ENCODE data around the gene CENPX.
A peak's percentile ranks its signal among the peaks of the same experiment; 100 is the strongest.

CENPX gene

DNA sequence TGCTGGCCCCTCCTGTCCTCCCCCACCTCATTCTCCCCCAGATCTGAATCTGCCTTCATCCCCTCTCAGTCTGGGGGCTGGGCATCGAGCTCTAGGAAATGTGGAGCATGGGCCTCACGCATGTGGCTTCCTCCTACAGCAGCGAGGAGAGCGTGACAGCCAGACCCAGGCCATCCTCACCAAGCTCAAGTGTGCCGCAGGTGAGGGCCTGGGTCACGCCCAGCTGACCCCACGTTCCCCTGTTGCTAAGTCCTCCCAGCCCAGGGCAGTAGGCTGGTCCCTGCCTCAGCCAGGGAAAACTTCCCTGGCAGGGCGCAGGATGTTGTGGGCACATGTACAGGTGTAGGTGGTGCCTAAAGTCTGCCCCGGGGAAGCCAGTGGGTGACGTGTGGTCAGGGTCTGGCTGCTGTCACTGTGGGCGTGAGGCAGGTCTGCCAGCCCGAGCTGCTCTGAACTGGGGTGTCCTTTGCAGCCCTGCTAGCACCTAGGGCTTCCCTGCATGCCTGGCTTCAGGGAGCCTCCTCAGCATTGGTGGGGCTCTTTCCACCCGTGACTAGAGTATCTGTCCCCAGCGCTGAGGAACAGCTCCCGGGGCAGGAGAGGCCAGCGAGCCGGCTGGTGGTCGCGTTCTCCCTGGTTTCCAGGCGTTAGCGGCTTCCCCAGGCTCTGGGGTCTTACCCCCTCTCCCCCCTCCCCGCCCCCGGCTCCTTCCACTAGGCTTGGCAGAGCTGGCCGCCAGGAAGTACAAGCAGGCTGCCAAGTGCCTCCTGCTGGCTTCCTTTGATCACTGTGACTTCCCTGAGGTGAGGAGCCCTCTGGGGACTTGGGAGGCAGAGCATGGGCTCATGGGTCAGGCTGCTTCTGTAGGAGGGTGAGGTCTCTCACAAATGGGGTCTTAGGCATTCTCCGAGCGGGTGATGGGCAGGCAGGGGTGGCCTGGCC, 32.6 kb upstream of the CENPX start:
- no peak for DNase-seq

DNA sequence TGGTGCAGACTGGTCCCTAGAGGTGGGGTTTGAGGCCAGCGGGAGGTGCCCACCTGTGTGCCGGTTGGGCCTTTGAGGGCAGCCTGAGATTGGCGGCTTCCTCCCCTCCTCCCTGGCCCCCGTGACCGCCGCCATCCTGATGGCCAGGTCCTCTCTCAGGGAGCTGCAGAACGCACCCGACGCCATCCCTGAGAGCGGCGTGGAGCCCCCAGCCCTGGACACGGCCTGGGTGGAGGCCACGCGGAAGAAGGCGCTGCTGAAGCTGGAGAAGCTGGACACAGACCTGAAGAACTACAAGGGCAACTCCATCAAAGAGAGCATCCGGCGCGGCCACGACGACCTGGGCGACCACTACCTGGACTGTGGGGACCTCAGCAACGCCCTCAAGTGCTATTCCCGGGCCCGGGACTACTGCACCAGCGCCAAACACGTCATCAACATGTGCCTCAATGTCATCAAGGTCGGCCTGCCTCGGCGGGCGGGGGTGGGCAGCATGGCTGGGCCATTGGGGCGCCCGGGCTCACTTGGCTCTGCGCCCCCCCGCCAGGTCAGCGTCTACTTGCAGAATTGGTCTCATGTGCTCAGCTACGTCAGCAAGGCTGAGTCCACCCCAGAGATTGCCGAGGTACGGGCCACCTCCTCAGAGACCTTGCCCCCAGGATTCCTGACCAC, 31.8 kb upstream of the CENPX start:
- DNase-seq: no peak

DNA sequence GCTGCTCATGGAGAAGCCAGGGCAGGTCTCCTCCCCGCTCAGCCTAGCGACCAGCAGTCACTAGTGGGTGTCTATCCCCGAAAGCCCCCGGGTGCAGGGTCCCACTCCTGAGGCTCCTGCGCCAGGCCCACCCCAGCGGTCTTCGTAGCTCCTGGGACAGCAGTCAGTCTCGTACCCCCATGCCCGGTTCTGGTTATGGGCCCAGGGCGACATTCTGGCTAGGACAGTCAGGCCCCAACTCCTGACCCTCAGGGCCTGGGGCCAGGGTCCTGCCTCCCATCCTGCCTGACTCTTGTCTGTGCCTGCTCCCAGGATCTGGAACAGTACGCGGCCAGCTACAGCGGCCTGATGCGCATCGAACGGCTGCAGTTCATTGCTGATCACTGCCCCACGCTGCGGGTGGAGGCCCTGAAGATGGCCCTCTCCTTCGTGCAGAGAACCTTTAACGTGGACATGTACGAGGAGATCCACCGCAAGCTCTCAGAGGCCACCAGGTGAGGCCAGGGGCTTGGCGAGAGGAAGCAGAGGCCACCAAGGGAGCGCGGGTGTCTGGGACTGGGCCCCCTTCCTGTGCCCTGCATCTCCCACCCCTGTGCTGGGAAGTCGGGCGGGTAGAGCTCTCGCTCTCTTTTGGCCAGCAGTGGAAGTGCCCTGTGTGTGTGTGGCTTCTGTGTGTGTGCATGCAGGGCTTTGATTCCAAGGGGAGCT, 31.0 kb upstream of the CENPX start:
- no peak for DNase-seq

DNA sequence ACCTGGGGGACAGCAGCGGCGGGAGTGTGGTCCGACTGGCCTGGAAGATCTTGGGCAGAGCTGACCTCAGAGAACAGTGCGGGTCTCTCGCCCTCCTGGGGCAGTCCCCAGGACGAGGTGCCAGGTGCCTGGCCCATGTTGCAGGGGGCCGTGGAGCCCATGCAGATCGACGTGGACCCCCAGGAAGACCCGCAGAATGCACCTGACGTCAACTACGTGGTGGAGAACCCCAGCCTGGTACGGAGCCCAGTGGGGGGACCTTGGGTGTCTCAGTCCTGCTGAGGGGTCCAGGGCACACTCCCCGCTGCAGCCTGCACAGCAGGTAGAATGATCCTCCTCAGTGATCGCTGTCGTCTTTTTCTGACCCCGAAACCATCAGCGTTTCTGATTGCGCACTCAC, 30.5 kb upstream of the CENPX start:
- DNase-seq: no peak

DNA sequence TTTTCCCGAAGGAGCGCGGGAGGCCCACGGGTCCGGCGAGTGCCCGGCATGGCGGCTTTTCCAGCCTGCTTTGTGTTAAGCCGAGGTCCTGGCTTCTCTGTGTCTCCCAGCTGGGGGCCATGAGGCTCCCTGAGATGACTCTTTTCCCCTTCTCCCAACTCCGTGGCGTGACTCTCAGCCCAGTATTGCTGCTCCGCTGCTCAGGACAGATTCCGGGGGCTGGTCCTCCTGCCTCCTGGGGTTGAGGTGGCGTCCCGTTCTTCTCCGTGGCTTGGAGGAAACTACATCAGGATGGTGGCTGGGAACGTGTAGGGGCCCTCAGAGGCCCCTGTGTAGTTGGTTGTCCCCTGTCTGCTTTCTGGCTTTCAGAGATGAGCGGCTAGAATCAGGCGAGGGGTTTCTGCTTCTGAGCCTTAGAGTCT, 30.0 kb upstream of the CENPX start:
- no peak for DNase-seq

DNA sequence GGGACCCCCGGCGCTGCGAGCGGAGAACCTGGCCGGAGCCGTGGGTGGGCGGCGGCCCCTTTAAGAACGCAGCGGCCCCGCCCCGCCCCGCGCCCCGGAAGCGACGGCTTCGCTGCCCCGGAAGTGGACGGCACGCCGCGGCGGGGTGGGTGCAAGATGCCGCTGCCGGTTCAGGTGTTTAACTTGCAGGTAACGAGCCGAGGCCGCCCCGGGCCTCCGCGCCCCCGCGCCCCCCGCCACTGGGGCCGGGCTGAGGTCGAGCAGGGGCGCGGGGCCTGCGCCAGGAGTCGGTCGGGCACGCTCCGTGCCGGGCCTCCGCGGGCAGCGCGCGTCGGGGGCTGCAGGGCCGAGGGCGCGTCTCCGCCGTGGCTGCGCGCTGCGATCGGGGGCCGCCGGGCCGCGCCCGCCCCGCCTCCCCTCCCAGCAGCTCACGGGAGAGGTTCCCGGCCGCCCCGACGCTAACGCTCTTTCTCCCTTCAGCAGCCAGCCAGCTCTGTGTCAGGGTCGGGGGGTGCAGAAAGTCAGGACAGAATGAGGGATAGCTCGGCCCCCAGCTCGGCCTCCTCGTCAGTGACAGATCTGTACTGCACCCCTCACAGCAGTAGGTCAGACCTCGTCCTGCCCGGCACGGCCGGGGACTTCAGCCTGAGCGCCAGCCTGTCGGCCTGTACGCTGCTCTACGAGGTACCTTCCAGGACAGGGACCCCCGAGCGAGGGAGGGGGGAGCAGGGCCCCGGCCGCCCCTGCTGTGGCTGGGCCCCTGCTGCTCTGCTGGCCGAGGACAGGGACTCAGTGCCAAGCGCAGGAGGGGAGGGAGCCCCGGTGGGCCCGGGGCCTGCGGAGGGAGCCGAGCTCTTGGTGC, 29.3 kb upstream of the CENPX start, which contains the start of the genes GPS1 and RFNG:
Gene GPS1 (plus strand): TSS at position 123 of the 862 bp plus-strand sequence. CDS start 34 bp downstream, at position 157.
Gene RFNG (minus strand): TSS at position 36 of the 862 bp plus-strand sequence. CDS start 45 bp downstream, outside the sequence.
- DNase-seq: peak; percentile 45

DNA sequence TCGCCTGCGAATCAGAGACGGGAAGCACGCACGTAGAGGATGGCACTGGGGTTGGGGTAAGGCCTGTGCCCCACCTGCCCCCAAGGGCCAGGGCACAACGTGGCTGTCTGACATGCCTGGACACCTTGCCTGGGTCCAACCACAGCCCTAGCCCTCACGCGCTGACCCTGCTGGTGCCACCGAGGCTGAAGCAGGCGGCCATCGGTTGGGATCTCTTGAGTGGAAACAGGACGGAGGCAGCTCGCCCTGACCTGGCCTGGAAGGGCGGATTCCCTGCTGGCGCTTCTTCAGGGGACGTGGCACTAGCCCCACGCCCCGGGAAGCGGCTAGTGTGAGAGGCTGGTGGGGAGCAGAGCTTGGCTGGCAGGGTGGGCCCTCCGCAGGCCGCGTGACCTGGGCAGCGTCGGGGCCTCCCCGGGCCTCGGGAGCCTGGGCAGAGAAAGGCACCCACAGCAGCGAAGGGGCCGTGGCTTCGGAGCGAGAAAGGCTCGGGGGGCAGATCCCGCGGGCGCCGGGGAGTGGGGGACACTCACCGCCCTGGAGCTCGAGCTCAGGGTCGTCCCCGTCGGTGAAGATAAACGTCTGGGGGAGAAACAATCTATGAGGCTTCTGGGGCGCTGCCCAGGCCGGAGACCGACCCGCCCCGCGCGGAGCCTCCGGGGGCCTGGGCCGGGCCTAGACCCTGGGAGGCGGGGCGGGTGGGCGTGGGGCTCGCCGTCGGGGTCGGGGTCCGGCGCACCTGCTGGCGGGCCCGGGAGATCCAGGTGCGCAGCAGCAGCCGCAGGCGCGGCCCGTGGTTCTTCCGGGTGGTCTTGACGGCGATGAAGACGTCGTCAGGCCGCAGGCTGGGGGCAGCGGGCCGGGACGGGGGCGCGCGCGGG, 28.3 kb upstream of the CENPX start:
- no peak for DNase-seq

DNA sequence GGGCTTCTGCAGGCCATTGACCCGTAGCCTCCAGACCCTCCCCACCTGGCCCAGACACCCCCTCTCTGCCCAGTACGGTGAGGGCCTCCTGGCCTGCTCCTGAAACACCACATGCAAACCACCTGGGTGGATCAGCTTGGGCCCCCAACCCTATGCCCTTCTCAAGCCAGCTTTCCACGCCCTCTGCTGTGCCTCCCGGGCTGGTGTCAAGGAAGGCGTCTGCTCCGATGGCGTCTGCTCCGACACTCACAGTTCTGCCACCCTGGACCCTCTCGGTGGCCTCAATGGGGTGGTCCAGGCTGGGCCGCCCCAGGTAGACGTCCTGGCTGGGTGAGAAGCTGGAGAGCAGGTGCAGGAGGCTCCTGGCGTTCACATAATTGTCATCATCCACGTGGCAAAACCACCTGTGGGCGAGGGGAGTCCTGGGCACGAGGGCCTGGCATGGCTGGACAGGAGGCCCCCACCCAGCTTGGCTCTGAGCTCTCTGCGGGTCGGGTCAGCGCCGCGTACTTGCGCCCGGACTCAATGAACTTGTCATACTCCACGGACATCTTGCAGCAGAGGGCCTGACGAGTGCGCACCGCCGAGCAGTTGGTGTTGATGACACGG, 27.6 kb upstream of the CENPX start:
- no peak for DNase-seq

DNA sequence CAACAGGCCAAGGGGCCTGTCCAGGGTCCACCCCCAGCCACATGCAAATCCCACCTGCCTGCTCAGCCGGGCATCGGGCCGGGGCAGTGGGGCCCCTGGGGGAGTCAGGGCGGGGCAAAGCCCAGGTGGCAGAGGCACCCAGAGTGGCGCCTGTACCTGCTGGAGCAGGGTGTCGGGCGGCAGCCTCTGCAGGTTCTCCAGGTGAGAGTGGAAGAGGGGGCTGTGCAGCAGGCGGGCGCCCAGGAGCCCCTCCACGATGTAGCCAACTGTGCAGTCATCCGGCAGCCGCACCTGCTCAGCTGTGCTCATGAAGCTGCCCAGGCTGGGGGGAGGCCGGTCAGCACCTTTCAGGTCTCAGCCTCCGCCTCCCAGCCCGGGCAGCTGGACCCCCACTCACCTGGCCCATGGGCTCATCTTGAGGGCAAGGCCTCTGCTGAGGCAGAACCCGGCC, 26.9 kb upstream of the CENPX start:
- DNase-seq: no peak

DNA sequence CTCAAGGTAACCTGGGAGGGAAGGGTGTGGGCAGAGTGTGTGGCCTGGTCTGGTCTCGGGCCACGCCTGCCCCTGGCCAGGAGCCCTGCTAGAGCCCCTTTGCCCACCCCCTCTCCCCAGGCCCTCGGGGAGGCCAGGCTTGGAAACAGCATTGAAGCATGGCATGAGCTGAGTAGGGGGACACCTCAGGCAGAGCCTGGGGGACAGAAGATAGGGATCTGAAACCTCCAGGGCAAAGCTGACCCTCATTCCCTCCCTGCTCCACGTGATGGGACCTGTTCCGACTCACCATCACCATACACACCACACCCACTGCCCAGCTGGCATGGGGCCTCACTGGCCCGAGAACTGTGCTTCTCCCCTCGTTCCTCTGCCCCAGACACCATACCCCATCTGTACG, 26.4 kb upstream of the CENPX start:
- no peak for DNase-seq

DNA sequence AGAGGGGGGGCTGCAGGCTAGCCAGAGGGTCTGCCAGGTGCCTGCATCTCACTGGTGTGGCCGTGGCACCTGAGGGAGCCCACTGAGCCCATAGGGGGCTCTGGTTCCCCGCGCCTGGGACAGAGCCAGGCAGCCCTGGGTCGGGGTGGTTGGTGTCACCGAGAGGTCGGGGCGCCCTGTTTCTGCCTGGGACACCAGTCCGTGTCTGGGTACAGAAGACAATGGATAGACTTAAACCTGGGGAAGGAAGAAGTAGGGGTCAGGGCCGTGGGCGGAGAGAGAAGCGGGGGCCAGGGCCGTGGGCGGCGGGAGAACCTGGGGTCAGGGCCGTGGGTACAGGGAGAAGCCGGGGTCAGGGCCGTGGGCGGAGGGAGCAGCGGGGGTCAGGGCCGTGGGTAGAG, 25.9 kb upstream of the CENPX start:
- DNase-seq: no peak

DNA sequence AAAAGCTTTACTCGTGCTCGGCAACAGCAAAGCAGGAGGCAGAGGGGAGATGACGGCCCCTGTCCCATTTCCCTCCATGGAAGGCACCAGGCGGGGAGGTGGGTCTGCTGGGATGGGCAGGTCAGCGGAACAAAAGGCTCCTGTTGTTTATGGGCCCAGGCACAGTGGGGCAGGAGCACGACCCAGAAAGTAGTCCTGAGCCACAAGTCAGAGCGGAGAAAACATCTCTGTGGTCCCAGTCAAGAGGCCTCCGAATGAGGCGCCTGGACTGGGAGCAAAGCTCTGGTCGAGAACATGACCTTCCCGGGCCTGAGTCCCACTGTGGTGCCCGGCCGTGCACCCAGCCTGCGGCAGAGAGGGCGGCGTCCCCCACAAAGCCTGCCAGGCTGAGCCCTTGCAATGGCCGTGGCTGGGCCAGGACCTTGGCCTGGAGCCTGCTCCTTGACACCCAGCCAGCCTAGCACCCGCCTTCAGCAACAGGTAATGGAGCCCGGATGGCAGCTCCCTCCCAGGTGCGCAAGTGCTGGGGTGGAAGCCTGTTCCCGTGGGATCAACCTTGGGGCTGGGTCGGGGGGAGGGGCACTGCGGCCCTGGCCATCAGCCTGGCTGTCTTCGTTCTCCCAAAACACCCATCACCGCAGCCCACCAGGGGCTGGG, 25.4 kb upstream of the CENPX start:
- no peak for DNase-seq

DNA sequence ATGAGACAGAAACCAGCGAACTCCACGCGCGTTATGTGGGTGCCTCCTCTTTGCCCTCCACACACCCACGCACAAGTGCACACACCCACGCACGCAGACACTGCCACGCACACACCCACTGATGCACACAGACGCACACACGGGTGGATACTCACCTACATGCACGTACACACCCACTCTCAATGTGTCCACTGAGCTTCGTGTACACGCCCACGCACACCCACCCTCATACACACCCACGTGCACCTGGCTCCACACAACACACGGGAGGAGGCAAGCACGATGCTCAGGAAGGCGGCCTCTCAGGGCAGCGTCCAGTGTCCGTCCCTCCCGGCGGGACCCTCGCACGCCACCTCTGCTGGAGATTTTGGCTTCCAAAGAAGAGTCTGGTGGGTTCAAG, 24.7 kb upstream of the CENPX start:
- no peak for DNase-seq

DNA sequence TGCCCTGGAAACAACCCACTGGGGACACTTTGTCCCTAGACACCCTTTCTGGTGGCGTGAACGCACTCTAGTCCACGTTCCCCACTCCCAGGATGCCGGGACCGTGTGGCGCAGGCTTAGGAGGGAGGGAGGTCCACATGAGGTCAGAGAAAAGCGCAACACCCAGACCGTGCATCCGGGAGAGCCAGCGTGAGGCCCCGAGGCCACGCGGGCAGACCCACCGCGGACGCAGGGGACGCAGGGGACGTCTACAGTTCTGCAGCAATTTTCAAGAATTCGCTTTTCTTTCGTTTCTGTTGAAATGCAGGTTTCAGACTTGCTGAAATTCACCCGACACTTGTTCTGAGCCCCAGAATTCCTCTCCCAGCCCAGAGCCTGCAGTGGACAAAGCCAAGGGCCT, 24.2 kb upstream of the CENPX start:
- DNase-seq: no peak

DNA sequence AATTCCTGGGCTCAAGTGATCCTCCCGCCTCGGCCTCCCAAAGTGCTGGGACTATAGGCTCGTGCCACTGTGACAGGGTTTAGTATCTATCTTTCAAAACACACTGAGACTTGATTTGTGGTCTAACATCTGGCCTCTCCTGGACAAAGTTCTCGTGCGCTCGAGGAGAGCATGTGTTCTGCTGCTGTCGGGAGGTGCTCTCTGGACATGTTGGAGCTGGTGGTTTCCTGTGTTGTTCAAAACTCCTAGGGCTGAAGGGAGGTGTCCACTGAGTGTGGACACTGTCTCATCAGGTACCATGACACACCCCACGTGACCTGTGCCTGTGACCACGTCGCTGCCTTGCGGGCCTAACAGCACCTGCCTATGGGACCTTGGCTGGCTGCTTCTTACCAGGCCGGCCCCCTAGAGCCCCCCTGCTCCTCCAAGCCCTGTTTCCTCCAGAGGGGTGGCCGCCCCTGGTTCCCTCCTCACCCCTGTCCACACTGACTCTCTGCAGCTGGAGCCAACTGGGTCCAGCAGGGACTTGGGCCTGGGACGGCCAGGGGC, 23.3 kb upstream of the CENPX start:
- DNase-seq: no peak

DNA sequence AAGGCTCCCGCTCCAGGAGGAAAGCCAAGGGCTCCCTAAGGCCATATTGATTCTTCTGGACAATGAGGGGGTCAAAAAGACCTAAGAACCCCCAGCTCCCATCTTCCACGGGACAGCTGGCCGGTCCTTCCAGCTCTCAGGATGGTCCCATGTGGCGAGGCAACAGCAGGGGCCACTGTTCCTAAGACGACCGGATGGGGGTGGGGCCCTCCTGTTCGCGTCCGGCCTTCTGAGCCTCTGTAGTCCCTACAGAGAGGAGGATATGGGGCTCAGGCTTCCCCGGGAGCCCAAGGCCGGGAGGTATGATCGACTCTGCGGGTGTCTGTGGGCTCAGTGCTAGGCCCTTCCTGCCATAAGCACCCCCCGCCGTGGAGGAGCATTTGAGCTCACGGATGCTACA, 20.8 kb upstream of the CENPX start:
- no peak for DNase-seq

DNA sequence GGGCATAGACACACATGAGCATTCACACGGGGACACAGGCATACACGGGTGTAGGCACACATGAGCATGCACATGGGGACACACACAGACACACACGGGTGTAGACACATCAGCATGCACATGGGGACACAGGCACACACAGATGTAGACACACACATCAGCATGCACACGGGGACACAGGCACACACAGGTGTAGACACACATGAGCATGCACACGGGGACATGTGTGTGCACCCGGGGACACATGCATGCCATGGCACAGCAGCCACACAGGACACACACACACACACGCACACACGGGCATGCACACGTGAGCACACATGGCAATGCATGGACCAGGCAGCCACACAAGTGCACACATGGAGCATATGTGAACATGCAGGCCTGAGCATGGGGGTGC, 20.0 kb upstream of the CENPX start:
- no peak for DNase-seq

DNA sequence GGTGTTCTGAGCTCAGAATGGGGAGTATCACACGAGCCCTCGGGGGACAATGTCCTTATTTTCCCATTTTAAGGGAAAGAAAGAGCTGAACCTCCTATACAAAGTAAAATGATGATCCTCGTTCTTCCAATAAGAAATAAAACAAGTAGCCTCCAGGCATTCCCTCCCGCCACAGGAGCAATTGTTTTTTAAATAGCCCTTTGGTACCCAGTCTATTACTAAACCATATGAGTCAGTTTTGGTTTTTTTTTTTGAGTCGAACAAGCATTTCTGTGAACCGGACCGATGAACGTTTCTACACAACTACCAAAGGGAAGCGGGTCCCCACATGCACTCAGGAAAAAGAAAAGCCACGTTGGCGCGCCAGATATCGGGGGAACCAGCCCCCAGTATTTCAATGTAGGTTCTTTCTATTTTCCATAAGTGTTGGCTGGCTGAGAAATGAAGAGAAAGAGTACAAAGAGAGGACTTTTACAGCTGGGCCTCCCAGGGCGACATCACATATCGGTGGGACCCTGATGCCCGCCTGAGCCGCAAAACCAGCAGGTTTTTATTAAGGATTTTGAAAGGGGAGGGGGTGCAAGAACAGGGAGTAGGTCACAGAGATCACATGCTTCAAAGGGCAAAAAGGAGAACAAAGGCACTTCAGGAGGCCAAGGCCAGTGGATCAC, 18.6 kb upstream of the CENPX start:
- DNase-seq: no peak

DNA sequence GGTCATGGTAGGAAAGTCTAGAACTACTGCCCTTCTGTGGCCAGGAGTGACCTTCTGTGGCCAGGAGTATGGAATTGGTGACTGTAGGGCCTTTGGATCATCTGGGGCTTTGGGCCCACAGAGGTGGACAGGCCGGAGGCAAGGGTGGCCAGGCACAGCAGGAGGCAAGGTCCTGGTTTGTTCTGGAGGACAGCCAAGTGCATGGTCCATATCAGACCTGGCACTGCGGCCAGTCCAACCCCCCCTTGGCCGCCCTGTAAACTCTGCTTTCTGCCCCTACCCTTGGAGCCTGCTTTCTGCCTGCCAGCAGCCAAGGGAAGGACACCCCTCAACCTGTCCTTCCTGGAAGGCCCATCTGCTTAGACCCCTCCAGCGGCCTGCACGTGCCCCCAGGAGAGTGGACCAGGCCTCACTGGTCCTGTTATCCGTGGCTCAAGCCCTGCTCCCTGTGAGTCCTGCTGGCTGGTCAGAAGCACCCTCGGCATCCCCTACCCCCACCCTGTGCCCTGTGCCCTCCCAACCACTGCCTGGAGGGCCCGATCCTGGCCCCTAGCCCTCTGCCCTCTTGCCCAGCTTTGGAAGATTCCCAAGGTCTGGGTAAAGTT, 17.1 kb upstream of the CENPX start:
- no peak for DNase-seq
